CD4-positive, CD25-positive, alpha-beta regulatory T cell (primary cell): ENCODE results near the gene ZBTB38. TPM values are rescaled to one million over a fixed set of nuclear protein-coding genes. Genes with fewer than 3 reads are reported as not detected.

Source experiments
- ATAC-seq, 2 donors: fragments of 150-1000 bp; cut with Tn5 transposase; one replicate each; pipeline ENCODE4 v1.10.0; 2021; ENCODE audit warnings: low read depth in 2 of 2, moderate number of reproducible peaks in 2 of 2, moderate library complexity in 1 of 2
- DNase-seq, 3 donors: peaks; one replicate each; pipeline versions ENCODE4 v3.0.0 to v3.0.0-alpha.2; 2012 to 2022; ENCODE audit warnings: mixed read lengths in 1 of 3
- H3K27ac ChIP-seq: one replicate; pipeline ENCODE4 v1.7.0; 2013; ENCODE audit warnings: mild to moderate bottlenecking, low read length; ENCODE audit not compliant: insufficient read depth, poor library complexity, severe bottlenecking
- H3K27me3 ChIP-seq: one replicate; pipeline ENCODE4 v1.7.0; 2013; ENCODE audit warnings: low read length; ENCODE audit not compliant: control insufficient read depth, insufficient read depth
- H3K36me3 ChIP-seq: one replicate; pipeline ENCODE4 v1.7.0; 2013; ENCODE audit warnings: mild to moderate bottlenecking, low read length, moderate library complexity; ENCODE audit not compliant: control insufficient read depth, insufficient read depth
- H3K4me1 ChIP-seq: 2 replicates; pipeline ENCODE4 v1.7.0; 2013; ENCODE audit warnings: mild to moderate bottlenecking, low read length; ENCODE audit not compliant: insufficient read depth, control insufficient read depth, poor library complexity, severe bottlenecking
- H3K4me3 ChIP-seq: one replicate; pipeline ENCODE4 v1.7.0; 2013; ENCODE audit warnings: low read depth, mild to moderate bottlenecking, low read length, moderate library complexity
- H3K9me3 ChIP-seq, 2 experiments: 1 replicate in 1 of 2; 2 replicates in 1 of 2; pipeline ENCODE4 v1.7.0; 2013; ENCODE audit warnings: low read length in 2 of 2, mild to moderate bottlenecking in 1 of 2, moderate library complexity in 1 of 2; ENCODE audit not compliant: control insufficient read depth in 2 of 2
- H3K27ac Mint-ChIP-seq, 3 donors: one replicate each; pipeline ENCODE4 v1.8.0; 2020 to 2022; ENCODE audit warnings: mild to moderate bottlenecking in 3 of 3, mixed read lengths in 3 of 3, moderate library complexity in 2 of 3
- H3K27me3 Mint-ChIP-seq: one replicate; pipeline ENCODE4 v1.8.0; 2022; ENCODE audit warnings: mild to moderate bottlenecking, mixed read lengths
- H3K36me3 Mint-ChIP-seq: one replicate; pipeline ENCODE4 v1.8.0; 2020; ENCODE audit warnings: mixed read lengths
- H3K4me1 Mint-ChIP-seq, 4 donors: one replicate each; pipeline ENCODE4 v1.8.0; 2020 to 2022; ENCODE audit warnings: mixed read lengths in 4 of 4, mild to moderate bottlenecking in 1 of 4
- H3K4me3 Mint-ChIP-seq, 4 donors: one replicate each; pipeline ENCODE4 v1.8.0; 2020 to 2022; ENCODE audit warnings: mild to moderate bottlenecking in 4 of 4, mixed read lengths in 4 of 4, moderate library complexity in 3 of 4
- H3K9me3 Mint-ChIP-seq, 7 donors: one replicate each; pipeline ENCODE4 v1.8.0; 2020 to 2022; ENCODE audit warnings: mixed read lengths in 7 of 7, mild to moderate bottlenecking in 3 of 7, moderate library complexity in 2 of 7
- polyA plus RNA-seq, 4 donors: library from polyadenylated mRNA; unstranded; fragments of 300-500 nt; fragmentation: Illumina TruSeq; gene quantifications; one replicate each; pipeline ENCODE4 v1.2.3, GENCODE V29; 2021
- total RNA-seq: library from RNA; stranded (reverse); gene quantifications from one replicate; pipeline ENCODE4 v1.2.3, GENCODE V29; 2022

The ZBTB38 gene
- total and polyA plus RNA-seq, 5 donors from 2014 or later = 65.0 to 148 (median 96.7) TPM

- Histone ChIP-seq H3K9me3 (no peaks in the 10 kb centered on the region), H3K4me3 (peak overlapping the region; percentile 4), H3K27me3 (no peaks in the 10 kb centered on the region), H3K27ac (no peak overlapping the region), H3K4me1 (peaks cover 20% of the 10 kb centered on the region), H3K36me3 (no peaks in the 10 kb centered on the region)
- no peaks in the 10 kb centered on the region for H3K36me3 Mint-ChIP-seq
- H3K27me3 Mint-ChIP-seq = no peaks in the 10 kb centered on the region
- H3K4me3 Mint-ChIP-seq = peak overlapping the region in 1 of 4 donors; percentile 20
- H3K27ac Mint-ChIP-seq = peak overlapping the region in 1 of 3 donors; percentile 59
- H3K9me3 Mint-ChIP-seq = no peaks in the 10 kb centered on the region
- DNase-seq (no peak), ATAC-seq (no peak)
- H3K4me1 Mint-ChIP-seq = peaks cover 5 to 19% (median 16%) of the 10 kb centered on the region in 4 donors
Measured at GRCh38 chr3:141390747-141391146, 22.4 kb downstream of the ZBTB38 start.

GRCh38 chr3:141391298-141391990, 23.1 kb downstream of the ZBTB38 start:
- no peak overlapping the region for H3K4me3 Mint-ChIP-seq
- H3K27me3 ChIP-seq = no peaks in the 10 kb centered on the region
- ATAC-seq = no peak

GRCh38 chr3:141391991-141392316, 23.6 kb downstream of the ZBTB38 start:
- Histone ChIP-seq H3K4me1 (peaks cover 20% of the 10 kb centered on the region), H3K9me3 (peaks cover 1 to 3% of the 10 kb centered on the region in 2 experiments), H3K27me3 (no peaks in the 10 kb centered on the region), H3K36me3 (no peaks in the 10 kb centered on the region), H3K4me3 (no peak overlapping the region), H3K27ac (no peak overlapping the region)
- H3K27ac Mint-ChIP-seq = peak overlapping the region in 1 of 3 donors; percentile 56
- no peak for ATAC-seq
- no peaks in the 10 kb centered on the region for H3K27me3 Mint-ChIP-seq
- peaks cover 0 to 8% (median 1%) of the 10 kb centered on the region in 7 donors for H3K9me3 Mint-ChIP-seq
- no peak for DNase-seq
- H3K4me3 Mint-ChIP-seq = no peak overlapping the region
- H3K36me3 Mint-ChIP-seq = peaks cover 6% of the 10 kb centered on the region
- peaks cover 5 to 19% (median 16%) of the 10 kb centered on the region in 4 donors for H3K4me1 Mint-ChIP-seq

More at GRCh38 chr3:141391298-141391990, 23.1 kb downstream of the ZBTB38 start:
- peak overlapping the region in 2 of 3 donors; percentile 14 to 55 for H3K27ac Mint-ChIP-seq
- no peaks in the 10 kb centered on the region for H3K27me3 Mint-ChIP-seq
- no peak overlapping the region for H3K27ac ChIP-seq
- peaks cover 5 to 19% (median 16%) of the 10 kb centered on the region in 4 donors for H3K4me1 Mint-ChIP-seq
- no peak overlapping the region for H3K4me3 ChIP-seq
- no peaks in the 10 kb centered on the region for H3K36me3 ChIP-seq
- peak in 1 of 3 donors; percentile 17 for DNase-seq
- H3K36me3 Mint-ChIP-seq = peaks cover 3% of the 10 kb centered on the region
- H3K9me3 Mint-ChIP-seq = peaks cover 0 to 3% (median 0%) of the 10 kb centered on the region in 7 donors
- peaks cover 20% of the 10 kb centered on the region for H3K4me1 ChIP-seq
- H3K9me3 ChIP-seq = no peaks in the 10 kb centered on the region

GRCh38 chr3:141392416-141392815, 24.1 kb downstream of the ZBTB38 start:
- no peak overlapping the region for H3K4me3 ChIP-seq
- no peak for ATAC-seq
- no peak for DNase-seq
- H3K27ac ChIP-seq = no peak overlapping the region
- Mint-ChIP-seq H3K27ac (no peak overlapping the region), H3K4me1 (peaks cover 5 to 19% (median 15%) of the 10 kb centered on the region in 4 donors), H3K4me3 (no peak overlapping the region), H3K36me3 (peaks cover 9% of the 10 kb centered on the region), H3K27me3 (no peaks in the 10 kb centered on the region), H3K9me3 (peaks cover 0 to 9% (median 2%) of the 10 kb centered on the region in 7 donors)
- no peaks in the 10 kb centered on the region for H3K36me3 ChIP-seq
- H3K4me1 ChIP-seq = peaks cover 20% of the 10 kb centered on the region
- H3K9me3 ChIP-seq = peaks cover 1 to 4% of the 10 kb centered on the region in 2 experiments
- no peaks in the 10 kb centered on the region for H3K27me3 ChIP-seq

DNA sequence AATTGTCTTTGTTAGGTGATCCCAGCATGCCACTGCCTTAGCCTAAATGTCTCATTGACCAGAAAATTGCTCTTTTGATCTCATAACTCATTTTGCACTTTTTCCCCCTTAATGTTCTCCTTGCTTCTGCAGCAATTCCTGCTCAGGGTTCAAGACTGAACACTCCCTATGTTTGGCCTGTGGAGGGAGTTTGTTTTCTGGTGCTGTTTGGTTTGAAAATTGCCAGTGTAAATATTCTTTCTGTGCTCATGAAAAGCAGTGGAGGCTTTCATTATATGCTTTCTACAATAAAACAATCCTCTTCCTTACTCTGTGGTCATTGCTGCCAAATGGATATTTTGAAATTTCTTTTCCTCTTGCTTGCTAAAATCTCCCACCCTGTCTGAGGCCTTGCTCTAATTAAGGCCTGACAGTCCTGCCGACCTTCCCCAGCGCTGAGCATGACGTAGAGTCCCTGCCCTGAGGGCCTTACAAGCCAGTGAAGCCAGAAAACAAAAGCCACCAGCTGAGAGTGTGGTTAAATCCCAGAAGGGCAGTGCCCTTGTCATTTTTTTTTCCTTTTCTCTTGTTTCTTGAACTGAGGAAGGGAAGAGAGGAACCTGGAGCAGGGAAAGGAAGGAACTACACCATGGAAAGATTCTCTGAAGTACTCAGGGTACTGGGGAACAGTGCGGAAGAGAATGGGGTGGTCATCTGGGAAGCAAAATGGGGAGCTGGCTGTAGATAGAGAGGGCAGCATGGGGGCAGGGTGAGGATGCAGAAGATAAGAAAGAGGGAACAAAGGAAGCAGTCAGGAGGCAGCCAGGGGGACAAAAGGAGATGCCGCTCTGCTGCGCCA, 24.8 kb downstream of the ZBTB38 start:
- no peaks in the 10 kb centered on the region for H3K27me3 ChIP-seq
- Mint-ChIP-seq H3K4me1 (peaks cover 5 to 19% (median 14%) of the 10 kb centered on the region in 4 donors), H3K4me3 (peak overlapping the region in 1 of 4 donors; percentile 35), H3K9me3 (peaks cover 0 to 9% (median 2%) of the 10 kb centered on the region in 7 donors), H3K36me3 (peaks cover 9% of the 10 kb centered on the region), H3K27me3 (no peaks in the 10 kb centered on the region), H3K27ac (no peak overlapping the region)
- H3K9me3 ChIP-seq = peaks cover 1 to 4% of the 10 kb centered on the region in 2 experiments
- H3K27ac ChIP-seq = no peak overlapping the region
- DNase-seq = no peak
- no peak overlapping the region for H3K4me3 ChIP-seq
- no peak for ATAC-seq
- no peaks in the 10 kb centered on the region for H3K36me3 ChIP-seq
- peaks cover 15% of the 10 kb centered on the region for H3K4me1 ChIP-seq

- Histone ChIP-seq H3K4me1 (peaks cover 10% of the 10 kb centered on the region), H3K9me3 (peaks cover 1 to 4% of the 10 kb centered on the region in 2 experiments), H3K27ac (no peak overlapping the region), H3K27me3 (no peaks in the 10 kb centered on the region), H3K4me3 (no peak overlapping the region), H3K36me3 (no peaks in the 10 kb centered on the region)
- DNase-seq (no peak), ATAC-seq (no peak)
- Mint-ChIP-seq H3K27me3 (no peaks in the 10 kb centered on the region), H3K36me3 (peaks cover 9% of the 10 kb centered on the region), H3K27ac (no peak overlapping the region), H3K4me3 (peak overlapping the region in 1 of 4 donors; percentile 35), H3K4me1 (peaks cover 4 to 14% (median 12%) of the 10 kb centered on the region in 4 donors), H3K9me3 (peaks cover 0 to 9% (median 2%) of the 10 kb centered on the region in 7 donors)
Measured at GRCh38 chr3:141393735-141394076, 25.4 kb downstream of the ZBTB38 start.

DNA sequence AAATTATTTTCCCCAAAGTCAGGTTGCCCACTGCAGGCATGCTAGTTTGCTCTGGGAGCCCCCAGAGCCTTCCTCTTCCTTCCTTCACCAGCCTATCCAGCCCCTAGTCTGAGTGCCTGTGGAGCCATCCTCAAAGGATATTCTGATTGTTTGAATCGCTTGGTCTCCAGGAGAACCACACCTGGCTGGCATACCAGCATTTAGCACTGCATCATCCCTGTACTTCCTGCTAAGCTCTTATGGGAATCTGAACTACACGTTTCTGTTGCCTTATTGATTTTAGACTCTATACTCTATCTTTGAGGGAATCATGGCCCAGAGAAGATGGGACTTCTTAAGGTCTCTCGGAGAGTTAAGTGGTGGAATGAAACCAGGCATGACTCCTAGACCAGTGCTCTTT, 26.3 kb downstream of the ZBTB38 start:
- Histone ChIP-seq H3K27me3 (no peaks in the 10 kb centered on the region), H3K4me1 (peaks cover 1% of the 10 kb centered on the region), H3K27ac (no peak overlapping the region), H3K9me3 (peaks cover 1 to 4% of the 10 kb centered on the region in 2 experiments), H3K4me3 (no peak overlapping the region), H3K36me3 (no peaks in the 10 kb centered on the region)
- ATAC-seq = no peak
- Mint-ChIP-seq H3K4me3 (no peak overlapping the region), H3K36me3 (peaks cover 9% of the 10 kb centered on the region), H3K4me1 (peaks cover 5 to 12% (median 9%) of the 10 kb centered on the region in 4 donors), H3K9me3 (peaks cover 0 to 9% (median 2%) of the 10 kb centered on the region in 7 donors), H3K27ac (no peak overlapping the region), H3K27me3 (no peaks in the 10 kb centered on the region)
- no peak for DNase-seq
